ENCODE results near the gene SUGCT. TPM values are rescaled to one million over a fixed set of nuclear protein-coding genes. Genes with fewer than 3 reads are reported as not detected.
A peak's percentile ranks its signal among the peaks of the same experiment; 100 is the strongest.
"Not testable (repeated sequence)": the region's sequence is repeated elsewhere in the genome, so short reads cannot be mapped to it uniquely, and the experiment has no call there.

Gene SUGCT
- total RNA-seq, 1 donor from 2014 or later, result 11.8 TPM

DNA sequence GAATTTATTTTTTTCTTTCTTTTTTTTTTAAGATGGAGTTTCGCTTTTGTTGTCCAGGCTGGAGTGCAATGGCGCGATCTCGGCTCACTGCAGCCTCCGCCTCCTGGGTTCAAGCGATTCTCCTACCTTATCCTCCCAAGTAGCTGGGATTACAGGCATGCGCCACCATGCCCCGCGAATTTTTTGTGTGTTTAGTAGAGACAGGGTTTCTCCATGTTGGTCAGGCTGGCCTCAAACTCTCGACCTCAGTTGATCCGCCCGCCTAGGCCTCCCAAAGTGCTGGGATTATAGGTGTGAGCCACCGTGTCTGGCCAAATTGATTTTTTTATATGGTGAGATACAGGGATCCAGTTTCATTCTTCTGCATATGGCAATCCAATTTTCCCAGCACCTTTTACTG, 5.1 kb downstream of the SUGCT start:
- not testable (repeated sequence) for DNase-seq (ENCODE audit: low read depth)

DNA sequence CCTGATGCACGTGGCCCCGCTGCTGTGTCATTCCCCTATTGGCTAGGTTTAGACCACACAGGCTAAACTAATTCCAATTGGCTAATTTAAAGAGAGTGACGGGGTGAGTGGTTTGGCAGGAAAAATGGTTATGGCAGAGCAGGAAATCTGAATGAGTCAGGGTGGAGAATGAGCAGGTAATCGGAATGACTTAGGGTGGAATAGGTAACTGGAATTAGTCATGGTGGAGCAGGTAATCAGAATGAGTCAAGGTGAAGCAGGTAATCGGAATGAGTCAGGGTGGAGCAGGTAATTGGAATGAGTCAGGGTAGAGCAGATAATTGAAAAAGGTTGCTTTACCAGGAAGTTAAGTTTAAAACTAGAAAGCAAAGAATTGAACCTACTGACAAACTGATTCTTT, 7.1 kb downstream of the SUGCT start:
- peak; percentile 44 for DNase-seq (ENCODE audit: low read depth)

DNA sequence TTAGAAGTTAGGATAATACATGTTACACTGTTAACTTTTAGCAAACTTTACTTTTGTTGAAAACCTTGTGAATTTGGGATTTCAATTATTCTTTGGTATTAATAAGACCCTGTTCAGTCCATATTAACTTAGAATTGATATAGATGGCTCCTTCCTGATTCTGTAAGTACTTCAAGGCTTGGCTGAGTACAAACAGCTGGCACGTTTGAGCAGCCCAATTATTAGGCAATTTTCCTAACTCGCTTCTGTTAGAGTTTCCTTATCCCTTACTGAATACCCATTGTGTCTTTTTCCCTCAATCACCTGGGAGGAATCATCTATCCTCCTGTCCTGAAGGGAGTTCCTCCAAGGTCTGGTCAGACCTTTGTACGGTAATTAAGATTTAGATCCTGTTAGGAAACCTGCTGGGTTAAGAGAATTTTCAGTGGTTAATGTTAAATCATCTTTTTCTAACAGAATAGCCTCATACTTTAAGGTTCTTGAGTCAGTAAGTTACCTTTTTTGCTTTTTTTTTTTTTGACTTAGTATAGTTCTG, 10.9 kb downstream of the SUGCT start:
- not testable (repeated sequence) for DNase-seq (ENCODE audit: low read depth)

DNA sequence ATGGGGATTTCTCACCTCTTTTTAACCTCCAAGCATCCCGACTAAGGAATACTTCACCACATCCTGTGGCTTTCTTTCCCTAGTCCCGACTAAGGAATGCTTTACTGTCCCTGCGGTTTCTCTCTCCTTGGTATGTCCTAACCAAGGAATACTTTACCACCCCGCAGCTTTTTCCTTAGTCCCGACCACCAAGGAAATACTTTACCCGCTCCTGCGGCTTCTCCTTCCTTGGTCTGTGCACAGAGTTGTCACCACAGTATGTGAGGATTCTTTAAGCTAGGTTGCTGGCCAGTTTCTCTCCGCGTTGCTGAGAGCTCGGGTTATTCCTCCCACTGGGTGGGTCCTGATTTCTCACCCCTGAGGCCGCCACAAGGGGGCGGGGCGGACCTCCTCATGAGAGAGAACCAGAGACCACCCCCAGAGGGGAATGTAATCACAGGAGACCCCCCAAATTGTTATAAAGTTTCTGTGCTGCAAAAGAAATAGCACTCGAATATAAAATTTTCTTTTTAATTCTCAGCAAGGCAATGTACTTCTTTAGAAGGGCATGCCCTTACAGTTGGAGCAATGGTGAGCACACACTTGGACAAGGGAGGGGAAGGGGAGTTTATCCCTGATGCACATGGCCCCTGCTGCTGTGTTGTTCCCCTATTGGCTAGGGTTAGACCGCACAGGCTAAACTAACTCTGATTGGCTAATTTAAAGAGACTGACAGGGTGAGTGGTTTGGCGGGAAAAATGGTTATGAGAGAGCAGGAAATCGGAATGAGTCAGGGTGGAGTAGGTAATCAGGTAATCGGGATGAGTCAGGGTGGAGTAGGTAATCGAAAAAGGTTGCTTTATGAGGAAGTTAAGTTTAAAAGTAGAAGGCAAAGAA, 12.8 kb downstream of the SUGCT start:
- no peak for DNase-seq (ENCODE audit: low read depth)

DNA sequence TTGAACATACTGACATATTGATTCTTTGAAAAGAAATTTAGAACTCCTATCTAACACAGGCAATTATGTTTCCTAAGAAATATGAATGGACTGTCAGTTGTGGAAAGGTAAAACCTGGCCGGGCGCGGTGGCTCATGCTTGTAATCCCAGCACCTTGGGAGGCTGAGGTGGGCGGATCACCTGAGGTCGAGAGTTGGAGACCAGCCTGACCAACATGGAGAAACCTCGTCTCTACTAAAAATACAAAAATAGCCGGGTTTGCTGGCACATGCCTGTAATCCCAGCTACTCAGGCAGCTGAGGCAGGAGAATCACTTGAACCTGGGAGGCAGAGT, 13.4 kb downstream of the SUGCT start:
- not testable (repeated sequence) for DNase-seq (ENCODE audit: low read depth)

DNA sequence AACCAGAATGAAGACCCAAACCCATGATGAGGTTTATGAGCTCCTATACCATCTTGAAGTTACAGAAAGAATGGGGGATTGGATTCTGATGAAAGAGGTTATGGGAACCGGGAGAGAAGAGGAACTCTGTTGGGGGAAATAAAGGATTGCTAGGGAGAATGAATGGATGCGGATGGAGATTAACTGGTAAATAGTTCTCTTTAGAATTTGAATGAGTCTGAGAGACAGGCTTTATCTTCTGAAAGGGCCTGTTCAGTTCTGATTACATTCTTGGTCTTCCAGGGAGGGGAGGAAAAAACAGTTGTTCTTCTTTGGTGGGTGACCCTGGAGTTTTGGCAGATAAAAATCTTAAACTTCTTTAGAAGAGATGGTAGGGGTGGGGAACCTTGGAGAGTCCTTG, 13.9 kb downstream of the SUGCT start:
- no peak for DNase-seq (ENCODE audit: low read depth)

DNA sequence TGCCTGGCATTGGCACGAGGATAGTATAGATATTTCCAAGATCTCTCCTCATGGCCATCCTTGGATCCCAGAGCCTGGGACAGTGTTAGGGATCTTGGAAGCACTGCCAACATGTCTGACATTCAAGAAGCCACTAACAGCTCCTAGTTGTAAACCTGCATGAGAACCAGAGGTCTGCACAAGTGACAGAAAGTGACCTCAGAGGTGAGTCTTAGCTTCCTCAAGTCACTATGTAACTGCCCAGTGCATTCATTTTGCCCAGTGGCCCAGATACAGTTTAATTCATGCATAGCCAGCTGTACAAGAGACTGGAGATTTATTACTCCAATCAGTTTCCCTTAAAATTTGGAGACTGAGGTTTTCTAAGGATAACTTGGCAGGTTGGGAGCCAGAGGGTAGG, 16.7 kb downstream of the SUGCT start:
- peak; percentile 34 for DNase-seq (ENCODE audit: low read depth)

DNA sequence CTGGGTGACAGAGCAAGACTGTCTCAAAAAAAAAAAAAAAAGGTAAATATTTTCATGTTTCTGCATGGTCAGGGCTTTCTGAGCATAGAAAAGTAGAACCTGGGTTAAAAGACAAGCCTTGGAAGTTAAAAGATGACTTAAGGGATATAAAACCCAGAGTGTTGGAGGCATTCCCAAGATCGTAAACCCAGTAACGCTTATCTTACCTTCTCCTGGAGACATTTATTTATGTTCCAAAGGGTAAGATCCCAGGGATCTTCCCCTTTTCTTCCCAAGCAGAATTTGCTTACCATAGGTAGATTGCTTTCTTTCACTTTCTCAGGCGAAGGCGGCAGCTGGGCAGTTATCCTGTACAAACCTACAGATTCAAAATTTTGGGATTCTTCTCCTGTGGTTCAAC, 22.2 kb downstream of the SUGCT start:
- peak; percentile 47 for DNase-seq (ENCODE audit: low read depth)

DNA sequence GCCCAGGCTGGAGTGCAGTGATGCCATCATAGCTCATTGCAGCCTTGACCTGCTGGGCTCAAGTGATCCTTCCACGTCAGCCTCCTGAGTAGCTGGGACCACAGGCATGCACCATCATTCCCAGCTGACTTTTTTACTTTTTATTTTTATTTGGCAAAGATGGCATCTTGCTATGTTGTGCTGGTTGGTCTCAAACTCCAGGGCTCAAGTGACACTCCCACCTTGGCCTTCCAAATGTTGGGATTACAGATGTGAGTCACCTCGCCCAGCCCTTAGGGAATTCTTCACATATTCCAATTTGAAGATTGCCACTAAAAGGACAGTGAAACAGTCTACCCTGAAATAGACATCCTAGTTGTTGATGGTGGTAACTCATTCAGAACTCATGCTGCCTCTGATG, 27.7 kb downstream of the SUGCT start:
- DNase-seq (ENCODE audit: low read depth), result no peak

DNA sequence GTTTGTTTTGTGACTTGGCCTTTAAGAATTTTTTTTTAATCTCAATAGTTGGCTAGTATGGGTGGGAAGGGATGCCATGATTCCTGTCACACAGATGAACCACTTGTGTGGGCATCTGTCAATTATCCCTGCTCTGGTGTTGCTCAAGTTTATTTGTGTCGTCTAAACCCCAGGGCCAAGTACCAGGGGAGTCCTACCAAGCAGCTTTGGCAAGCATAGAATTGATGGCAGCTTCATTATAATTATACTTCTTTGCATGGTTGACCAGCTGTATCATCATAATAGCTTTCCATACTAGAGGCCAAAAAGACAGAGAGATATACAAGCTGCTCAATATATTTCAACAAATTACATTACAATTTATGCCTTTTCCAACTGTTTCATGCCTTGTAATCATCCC, 30.4 kb downstream of the SUGCT start:
- DNase-seq (ENCODE audit: low read depth), result no peak

DNA sequence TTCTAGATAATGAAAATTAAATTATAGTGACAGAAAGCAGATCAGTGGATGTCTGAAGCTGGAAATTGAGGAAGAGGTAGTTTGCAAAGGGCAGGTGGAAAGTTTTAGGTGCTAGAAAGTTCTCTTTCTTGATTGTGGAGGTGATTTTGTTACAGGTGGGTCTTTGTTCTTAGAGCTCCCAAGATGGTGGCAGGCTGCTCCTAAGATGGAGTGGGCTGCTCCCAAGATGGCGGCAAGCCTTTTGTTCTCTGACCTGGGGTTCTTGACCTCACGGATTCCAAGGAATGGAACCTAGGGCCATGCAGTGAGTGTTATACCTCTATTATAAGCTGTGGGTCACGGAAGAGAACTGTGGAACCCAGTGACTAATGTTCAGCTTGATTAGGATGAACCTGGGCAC, 32.5 kb downstream of the SUGCT start:
- DNase-seq (ENCODE audit: low read depth), result no peak

DNA sequence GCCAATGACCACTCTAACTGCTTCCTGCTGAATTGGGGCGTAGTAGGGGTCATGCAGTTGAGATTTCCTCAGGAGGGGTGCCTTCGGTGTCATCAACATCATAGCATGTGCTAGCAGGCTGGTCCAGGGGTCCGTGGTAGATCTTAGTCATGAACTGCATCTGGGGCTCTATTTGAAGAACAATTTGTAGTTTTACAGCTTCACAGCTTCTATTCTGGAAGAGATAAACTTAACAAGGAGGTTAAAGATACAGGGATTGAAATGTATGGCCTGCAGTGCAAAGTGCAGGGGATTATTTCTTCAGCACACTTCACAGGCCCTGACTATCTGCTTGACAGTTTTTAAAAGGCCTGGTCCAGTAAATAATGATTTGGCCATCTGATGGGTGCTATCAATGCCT, 33.5 kb downstream of the SUGCT start:
- not testable (repeated sequence) for DNase-seq (ENCODE audit: low read depth)

DNA sequence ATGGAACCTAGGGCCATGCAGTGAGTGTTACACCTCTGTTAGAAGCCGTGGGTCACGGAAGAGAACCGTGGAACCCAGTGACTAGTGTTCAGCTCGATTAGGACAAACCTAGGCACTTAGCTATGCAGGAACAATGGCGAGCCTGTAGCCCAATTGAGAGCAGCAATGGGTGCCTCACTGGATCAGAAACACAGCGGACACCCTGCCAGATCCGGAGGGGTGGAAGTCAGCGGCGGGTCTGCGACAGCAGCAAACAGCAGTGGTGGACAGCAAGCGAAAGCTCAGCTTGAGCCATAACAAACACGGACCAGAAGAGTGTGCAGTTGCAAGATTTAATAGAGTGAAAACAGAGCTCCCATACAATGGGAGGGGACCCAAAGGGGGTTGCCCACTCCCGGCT, 38.3 kb downstream of the SUGCT start:
- not testable (repeated sequence) for DNase-seq (ENCODE audit: low read depth)

DNA sequence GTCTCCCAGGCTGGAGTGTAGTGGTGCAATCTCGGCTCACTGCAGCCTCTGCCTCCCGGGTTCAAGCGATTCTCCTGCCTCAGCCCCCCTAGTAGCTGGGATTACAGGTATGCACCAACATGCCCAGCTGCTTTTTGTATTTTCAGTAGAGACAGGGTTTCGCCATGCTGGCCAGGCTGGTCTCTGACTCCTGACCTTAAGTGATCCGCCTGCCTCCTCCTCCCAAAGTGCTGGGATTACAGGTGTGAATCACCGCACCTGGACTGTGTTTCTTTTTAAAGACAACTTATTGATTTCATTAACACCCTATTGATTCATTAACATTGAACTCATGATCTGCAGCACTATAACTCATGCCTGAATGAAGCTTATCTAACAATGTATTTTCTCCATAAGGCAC, 40.5 kb downstream of the SUGCT start:
- DNase-seq (ENCODE audit: low read depth), result not testable (repeated sequence)

DNA sequence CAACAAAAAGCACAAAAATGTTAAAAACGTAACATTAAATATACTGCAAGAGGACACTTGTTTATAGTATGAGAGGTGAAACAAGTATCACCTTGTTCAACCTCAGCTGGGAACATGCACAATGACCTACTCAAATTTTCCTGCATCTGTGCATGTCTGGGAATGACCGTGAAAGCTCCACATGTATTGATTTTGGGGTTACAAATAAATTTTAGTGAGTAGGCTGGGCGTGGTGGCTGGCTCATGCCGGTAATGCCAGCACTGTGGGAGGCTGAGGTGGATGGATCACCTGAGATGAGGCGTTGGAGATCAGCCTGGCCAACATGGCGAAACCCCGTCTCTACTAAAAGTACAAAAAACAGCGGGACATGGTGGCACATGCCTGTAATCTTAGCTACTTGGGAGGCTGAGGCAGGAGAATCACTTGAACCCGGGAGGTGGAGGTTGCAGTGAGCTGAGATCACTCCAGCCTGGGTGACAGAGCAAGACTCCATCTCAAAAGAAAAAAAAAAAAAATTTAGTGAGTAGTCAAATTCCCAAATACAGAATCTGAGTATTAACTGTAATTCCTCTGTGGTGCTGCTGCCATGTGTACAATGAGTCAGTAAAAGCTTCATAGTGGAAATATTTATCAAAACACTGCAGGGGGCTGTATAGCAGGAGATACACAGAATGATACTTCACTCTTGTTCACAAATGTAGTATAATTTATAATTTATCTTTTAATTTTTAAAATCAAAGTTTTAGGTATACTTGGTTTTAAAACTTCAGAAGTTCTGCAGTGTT, 41.1 kb downstream of the SUGCT start:
- DNase-seq (ENCODE audit: low read depth), result no peak

DNA sequence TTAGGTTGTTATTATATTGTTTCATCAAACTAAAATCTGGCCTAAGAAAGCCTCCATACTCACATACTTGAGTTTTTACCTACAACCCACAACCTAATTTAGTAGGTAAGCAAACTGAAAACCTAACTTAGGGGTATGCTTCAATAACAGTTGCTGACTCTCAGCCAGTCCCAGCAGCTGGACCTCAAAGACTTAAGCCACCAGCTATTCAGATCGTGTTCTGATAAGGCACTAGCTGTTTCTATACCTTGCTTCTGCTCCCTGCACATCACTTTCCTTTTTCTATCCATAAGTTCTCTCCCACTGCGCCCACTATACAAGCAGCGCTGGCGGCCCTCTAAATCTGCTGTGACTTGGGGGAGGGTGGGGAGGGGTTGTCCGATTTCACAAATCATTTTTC, 42.3 kb downstream of the SUGCT start:
- DNase-seq (ENCODE audit: low read depth), result no peak

DNA sequence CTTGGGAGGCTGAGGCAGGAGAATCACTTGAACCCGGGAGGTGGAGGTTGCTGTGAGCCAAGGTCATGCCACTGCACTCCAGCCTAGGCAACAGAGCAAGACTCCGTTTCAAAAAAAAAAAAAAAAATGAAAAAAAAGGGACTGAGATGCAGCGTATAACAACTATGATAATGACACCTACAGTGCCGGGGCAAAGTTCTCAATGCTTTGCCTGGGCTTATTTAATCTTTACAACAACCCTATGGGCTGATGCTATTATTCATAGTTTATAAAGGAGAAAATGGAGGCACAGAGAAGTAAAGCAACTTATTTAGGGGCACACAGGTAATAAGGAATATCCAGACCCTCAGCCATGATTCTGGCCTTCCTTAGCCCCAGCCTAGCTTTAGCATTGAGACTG, 47.6 kb downstream of the SUGCT start:
- DNase-seq (ENCODE audit: low read depth), result no peak

DNA sequence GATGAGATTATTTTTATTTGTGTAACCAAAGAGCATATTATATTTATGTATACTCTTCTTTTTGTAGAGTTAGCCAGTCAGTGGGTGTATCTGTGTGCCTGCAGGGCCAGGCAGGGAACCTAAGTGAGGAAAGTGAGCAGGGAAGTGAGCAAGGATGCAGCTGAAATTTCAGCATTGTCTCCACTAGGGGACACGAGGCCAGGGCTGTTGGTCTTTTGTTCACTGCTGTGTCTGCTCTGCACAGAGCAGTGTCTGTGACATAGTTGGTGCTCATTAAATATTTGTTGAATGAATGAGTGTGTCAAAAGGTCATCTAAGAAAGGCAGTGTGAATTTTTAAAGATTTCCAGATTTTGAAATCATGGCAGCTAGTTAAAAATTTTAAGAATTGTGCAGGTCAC, 51.8 kb downstream of the SUGCT start:
- DNase-seq (ENCODE audit: low read depth), result no peak

DNA sequence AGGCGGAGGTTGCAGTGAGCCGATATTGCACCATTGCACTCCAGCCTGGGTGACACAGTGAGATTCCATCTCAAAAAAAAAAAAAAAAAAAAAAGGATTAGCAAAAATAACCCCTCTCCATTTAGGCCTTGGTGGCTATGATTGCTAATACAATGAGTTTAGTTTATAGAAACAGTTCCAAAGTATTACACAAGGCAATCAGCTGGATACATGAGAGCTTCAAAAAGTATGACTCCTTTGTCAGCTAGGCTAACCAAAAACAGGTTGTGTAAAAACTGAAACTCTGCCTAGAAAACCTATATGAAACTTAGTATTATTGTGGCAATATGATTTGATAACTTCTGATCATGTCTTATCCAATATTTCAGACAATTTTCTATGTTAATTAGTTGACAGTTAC, 57.2 kb downstream of the SUGCT start:
- no peak for DNase-seq (ENCODE audit: low read depth)

DNA sequence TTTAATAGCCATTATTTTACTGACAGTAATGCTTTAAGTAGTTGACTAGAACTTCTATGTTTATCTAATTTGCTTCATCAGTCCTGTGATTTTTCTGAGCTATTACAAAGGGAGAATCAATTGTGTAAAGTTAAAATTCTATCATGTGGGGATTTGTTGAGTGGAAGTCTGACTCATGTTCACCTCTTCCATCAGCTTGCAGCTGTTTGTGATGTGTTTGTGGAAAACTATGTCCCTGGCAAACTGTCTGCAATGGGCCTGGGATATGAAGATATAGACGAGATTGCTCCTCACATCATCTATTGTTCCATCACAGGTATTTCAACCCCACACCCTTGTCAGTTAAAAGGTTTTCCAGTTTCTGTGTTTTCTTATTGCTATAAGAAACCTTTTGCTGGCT, 59.9 kb downstream of the SUGCT start:
- DNase-seq (ENCODE audit: low read depth), result peak; percentile 54

DNA sequence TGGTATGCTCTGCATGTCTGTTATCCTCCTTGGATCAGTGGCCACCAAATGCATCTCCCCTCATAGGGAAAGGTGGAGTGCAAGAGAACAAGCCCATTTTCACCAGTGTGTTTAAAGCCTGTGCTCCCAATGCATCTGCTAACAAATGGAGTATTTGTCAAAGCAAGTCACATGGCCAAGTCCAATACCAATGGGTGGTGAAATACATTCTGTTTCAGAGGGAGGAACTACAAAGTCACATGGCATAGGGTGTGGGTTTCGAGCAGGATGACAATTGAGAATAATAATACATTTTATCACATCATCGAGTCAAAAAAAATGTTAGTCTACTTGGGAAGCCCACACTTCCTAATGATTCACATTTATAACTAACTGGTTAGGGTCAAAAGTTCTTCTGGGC, 62.7 kb downstream of the SUGCT start:
- peak; percentile 47 for DNase-seq (ENCODE audit: low read depth)

DNA sequence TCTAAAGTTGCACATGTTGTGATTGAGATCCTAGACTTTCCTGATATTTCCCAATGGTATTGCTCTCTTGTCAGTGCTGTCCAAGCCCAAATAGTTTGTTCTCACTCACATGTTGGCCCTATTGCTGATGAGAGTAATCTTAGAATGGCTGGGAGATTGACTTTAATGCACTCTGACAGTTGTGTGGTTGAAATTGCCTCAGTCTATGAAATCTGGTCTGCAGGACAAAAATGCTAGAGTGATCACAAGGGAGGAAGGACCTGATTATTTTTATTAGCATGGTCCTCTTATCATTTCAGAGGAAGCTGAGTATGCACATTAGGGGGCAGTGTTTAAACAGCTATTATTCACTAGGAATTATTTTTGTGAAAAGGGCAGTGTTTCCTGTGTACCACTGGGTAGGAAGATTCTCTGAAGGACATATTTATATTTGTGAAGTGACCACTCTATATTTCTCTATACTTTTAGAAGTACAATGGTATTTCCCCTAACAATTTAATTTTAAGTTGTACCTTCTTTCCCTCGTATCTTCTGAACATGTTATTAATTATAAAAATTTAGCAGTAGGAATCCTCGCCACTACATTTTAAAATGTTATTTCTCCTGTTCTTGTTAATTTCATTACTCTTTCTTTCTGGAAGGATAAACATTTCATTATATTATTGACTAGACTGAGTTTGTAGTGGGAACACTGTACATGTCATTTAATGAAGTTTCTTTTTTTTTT, 64.4 kb downstream of the SUGCT start:
- DNase-seq (ENCODE audit: low read depth), result peak; percentile 78
